Measurements from ENCODE around the gene PPEF1.

Gene PPEF1

DNA sequence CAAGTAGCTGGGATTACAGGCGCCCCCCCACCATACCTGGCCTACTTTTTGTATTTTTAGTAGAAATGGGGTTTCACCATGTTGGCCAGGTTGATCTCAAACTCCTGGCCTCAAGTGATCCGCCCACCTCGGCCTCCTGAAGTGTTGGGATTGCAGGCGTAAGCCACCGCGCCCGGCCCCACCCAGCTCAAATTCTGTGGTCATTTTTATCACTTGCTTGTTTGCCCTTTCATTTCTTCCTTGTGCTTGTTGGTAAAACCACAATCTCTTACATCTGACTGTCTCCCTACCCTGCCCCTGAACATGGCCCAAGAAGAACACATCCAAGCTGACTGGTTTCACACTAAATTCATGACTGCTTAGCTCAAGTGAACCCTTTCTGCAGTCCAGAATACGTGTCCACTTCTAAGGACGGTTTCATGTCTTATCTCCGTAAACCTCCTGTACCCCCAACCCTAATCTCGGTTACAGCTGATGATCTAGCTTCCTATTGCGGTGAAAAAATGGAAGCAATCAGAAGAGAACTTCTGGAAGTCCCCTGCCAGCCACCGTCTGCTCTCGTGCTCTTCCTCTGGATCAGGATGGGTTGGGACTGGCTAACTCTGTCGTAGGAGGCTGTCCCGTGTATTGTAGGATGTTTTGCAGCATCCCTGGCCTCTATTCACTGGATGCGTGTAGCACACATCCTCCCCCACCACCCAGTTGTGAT lies 30.1 kb upstream of the PPEF1 start:
- FAIRE-seq (no peak), DNase-seq (ENCODE audit: insufficient read length) (no peak)
- TF ChIP-seq POLR2AphosphoS5 (IDR thresholded peaks at IDR 0.05; ENCODE audit: low read depth, low read length) (no peak), POLR2A (IDR thresholded peaks at IDR 0.05; ENCODE audit: low read depth, low read length) (no peak), TAF1 (IDR thresholded peaks at IDR 0.05; ENCODE audit: borderline replicate concordance, low read depth, low read length) (no peak)

DNA sequence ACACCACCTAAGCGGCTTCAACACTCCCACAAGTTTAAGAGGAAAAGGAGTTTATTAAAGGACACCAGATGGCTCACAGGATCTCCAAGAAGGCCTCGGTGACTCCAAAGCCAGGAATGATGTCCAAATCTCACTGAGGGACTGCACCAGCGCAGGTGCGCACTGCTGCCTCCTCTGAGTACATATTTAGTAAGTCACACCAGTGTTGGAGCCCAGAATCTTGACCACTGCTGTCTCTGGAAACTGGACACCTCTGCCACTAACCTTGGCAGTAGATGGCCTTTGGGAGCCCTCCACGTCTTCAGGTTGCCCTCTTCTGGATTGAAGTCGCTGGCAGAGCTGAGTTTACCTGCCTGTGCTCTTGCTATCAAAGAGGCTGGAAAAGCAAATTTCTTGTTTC lies 25.4 kb upstream of the PPEF1 start:
- FAIRE-seq (no peak), DNase-seq (ENCODE audit: insufficient read length) (no peak)
- no peak for TF ChIP-seq POLR2AphosphoS5 (IDR thresholded peaks at IDR 0.05; ENCODE audit: low read depth, low read length)
- no peak for TF ChIP-seq TAF1 (IDR thresholded peaks at IDR 0.05; ENCODE audit: borderline replicate concordance, low read depth, low read length)
- no peak for TF ChIP-seq POLR2A (IDR thresholded peaks at IDR 0.05; ENCODE audit: low read depth, low read length)

DNA sequence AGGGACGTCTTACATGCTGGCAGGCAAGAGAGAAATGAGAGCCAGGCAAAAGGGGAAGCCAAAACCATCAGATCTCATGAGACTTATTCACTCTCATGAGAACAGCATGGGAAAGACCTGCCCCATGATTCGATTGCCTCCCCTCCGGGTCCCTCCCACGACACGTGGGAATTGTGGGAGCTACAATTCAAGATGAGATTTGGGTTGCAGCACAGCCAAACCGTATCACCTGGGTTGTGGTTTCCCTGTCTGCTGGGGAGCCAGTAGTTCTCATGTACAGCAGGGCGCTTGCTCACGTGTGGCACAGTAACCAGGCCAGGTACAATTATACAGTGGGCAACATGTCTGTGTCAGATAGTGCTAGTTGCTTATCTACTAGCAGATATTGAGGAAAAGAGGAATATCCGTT lies 24.5 kb upstream of the PPEF1 start:
- TF ChIP-seq POLR2AphosphoS5 (IDR thresholded peaks at IDR 0.05; ENCODE audit: low read depth, low read length), result no peak
- TF ChIP-seq TAF1 (IDR thresholded peaks at IDR 0.05; ENCODE audit: borderline replicate concordance, low read depth, low read length), result no peak
- TF ChIP-seq POLR2A (IDR thresholded peaks at IDR 0.05; ENCODE audit: low read depth, low read length), result no peak
- DNase-seq (ENCODE audit: insufficient read length) (no peak), FAIRE-seq (no peak)

DNA sequence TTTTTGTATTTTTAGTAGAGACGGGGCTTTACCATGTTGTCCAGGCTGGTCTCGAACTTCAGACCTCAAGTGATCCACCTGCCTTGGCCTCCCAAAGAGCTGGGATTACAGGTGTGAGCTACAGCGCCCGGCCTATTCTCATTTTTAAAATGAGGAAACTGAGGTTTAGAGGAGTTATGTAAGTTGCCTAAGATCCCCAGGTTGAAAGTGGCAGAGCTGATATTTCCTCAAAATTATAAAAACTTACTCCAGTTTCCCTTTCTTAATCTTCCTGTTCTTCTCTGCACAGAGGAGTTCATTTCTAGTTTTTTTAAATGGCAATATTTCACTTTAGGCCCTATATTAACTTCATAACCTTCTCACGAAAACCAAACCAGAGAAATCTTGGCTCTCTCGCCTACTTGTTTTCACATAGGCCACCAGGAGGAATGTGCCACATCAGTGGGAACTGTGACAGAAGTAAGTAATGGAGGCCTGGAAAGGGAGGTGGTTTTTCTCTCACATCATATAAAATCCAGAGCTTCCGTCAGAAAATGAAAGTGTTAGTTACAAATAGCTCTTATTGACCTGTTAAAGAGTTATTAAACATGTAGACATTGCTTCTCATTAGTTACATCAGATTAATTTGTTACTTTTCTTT lies 19.5 kb upstream of the PPEF1 start:
- TF ChIP-seq POLR2A (IDR thresholded peaks at IDR 0.05; ENCODE audit: low read depth, low read length) (no peak), POLR2AphosphoS5 (IDR thresholded peaks at IDR 0.05; ENCODE audit: low read depth, low read length) (no peak), TAF1 (IDR thresholded peaks at IDR 0.05; ENCODE audit: borderline replicate concordance, low read depth, low read length) (no peak)
- no peak for FAIRE-seq
- no peak for DNase-seq (ENCODE audit: insufficient read length)

DNA sequence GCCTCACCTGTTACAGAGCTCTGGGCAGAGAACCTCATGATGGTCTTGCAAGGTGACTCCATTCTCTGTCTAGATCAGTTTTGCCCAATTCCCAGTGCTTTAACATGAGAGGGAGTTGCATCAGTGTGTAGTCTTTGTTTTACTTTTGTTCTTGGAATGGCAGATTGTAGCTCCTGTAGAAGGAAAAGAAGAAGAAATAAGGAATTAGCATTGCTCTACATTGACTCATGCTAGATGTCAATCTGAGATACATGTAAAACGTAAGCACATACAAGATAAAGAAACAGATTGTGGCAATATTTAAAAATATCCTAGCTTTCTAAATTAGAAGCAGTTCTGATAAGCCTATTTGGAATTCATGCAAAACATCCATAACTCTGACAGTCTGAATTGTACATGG lies 16.0 kb upstream of the PPEF1 start:
- DNase-seq (ENCODE audit: insufficient read length) (no peak), FAIRE-seq (no peak)
- TF ChIP-seq POLR2A (IDR thresholded peaks at IDR 0.05; ENCODE audit: low read depth, low read length), result no peak

DNA sequence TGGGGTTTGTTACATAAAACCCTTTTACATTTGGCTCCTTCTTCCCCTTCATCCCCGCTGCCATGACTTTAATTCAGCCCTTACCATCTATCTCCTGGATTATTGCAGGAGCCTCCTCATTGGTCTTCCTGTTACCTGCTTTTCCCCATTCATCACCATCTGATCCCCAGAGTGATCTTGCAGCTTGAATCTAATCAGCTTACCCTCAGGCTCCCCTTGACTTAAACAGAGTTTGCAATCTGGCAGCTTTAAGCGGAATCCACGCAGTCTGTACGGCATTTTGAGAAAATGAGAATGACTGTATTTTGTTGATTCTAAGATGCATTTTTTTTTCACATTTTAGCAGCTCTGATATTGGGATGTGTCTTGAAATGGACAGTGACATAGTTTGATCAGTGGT lies 14.9 kb upstream of the PPEF1 start:
- no peak for DNase-seq (ENCODE audit: insufficient read length)
- FAIRE-seq, result no peak
- no peak for TF ChIP-seq POLR2AphosphoS5 (IDR thresholded peaks at IDR 0.05; ENCODE audit: low read depth, low read length)
- no peak for TF ChIP-seq POLR2A (IDR thresholded peaks at IDR 0.05; ENCODE audit: low read depth, low read length)
- no peak for TF ChIP-seq TAF1 (IDR thresholded peaks at IDR 0.05; ENCODE audit: borderline replicate concordance, low read depth, low read length)

DNA sequence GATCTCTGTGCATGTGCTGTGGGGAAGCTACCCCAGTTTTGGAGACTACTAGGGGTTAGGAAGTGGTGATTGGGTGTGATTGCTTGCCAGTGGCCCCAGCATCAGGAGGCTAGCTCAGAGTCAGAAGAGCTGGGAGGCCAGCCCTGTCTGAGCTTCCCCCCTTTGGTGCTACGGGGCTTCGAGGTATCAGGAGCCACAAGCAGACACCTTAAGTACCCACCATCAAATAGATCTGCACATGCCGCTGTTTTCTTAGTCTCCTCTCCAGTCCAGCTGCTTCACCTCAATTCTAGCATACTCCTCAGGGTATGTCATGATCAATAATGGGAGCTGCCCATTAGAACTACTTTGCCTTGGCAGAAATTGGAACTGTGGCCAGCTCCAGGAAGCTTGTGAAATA lies 10.8 kb upstream of the PPEF1 start:
- FAIRE-seq, result no peak
- no peak for DNase-seq (ENCODE audit: insufficient read length)
- TF ChIP-seq TAF1 (IDR thresholded peaks at IDR 0.05; ENCODE audit: borderline replicate concordance, low read depth, low read length) (no peak), POLR2AphosphoS5 (IDR thresholded peaks at IDR 0.05; ENCODE audit: low read depth, low read length) (no peak), POLR2A (IDR thresholded peaks at IDR 0.05; ENCODE audit: low read depth, low read length) (no peak)

DNA sequence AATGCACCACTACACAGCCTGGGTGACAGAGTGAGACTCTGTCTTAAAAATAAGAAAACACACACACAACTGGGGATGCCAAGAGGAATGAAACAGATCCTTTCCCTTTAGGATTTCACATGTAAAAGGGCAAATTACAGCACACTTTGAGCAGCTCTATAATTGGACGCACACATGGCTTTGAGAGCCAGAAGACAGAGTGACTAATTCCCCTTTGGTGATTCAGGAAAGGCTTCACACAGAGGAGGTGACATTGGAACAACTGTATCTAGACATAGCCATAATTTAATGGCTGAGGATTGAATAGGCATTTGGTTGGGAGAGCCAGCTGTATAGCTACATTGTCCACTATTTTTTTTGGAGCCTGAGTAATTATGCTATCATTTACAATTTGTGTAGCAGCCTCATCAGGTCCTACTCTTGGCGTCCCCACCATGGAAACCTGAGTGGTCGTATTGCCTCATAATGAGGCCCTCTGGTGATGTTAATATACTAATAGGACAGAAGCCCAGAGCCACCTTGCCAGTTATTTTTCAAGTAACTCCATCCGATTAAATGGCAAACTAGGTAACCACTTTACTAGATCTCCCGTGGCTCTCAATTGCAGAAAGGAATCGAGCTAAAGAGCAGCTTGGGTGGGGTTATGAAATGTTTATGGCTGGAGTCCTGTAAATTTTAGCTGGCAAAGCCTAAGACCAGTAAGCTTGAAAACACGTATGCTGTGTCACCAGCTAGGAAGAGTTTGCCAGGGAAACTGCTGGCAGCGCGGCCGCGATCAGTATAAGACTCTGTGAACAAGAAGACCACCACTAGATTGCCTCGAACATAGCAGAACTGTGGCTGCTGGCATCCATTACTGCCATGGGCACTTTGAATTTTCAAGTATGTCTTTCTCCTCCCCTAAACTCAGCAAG lies 8.5 kb upstream of the PPEF1 start:
- no peak for FAIRE-seq
- TF ChIP-seq POLR2AphosphoS5 (IDR thresholded peaks at IDR 0.05; ENCODE audit: low read depth, low read length) (no peak), POLR2A (IDR thresholded peaks at IDR 0.05; ENCODE audit: low read depth, low read length) (no peak), TAF1 (IDR thresholded peaks at IDR 0.05; ENCODE audit: borderline replicate concordance, low read depth, low read length) (no peak)
- DNase-seq (ENCODE audit: insufficient read length), result no peak

DNA sequence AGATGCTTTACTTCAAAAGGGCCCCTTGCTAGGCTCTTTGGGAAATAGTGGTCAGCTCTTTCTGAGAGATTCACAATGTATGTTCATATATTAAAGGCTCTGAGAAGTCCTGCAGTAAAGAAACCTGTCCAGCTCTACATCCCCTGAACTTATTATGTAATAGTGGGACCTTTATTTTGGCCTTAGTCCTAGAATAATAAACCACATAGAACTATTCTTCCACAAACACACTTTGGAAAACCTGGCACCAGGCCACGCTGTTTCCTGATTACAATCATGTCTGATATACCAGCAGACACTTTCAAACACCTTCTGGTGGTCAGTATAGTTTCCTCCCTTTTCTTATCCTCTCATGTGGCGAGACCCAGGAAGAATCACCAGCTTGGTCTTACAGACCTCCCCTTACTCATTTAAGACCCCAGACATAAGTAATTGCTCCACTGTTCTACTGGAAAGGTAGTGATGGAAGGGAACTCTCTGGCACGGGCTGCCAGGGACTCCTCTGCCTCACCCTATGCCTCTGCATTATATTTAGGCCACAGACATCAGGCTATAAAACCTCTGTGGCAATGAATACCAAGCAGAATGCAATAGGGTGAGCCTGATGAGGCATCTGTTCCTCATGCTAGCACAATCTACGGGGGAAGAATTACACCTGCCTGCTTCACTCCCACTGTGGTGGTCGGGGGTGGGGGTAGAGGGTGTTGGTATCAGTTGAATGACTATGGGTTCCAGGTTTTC lies 5.7 kb upstream of the PPEF1 start:
- TF ChIP-seq TAF1 (IDR thresholded peaks at IDR 0.05; ENCODE audit: borderline replicate concordance, low read depth, low read length) (no peak), POLR2AphosphoS5 (IDR thresholded peaks at IDR 0.05; ENCODE audit: low read depth, low read length) (no peak), POLR2A (IDR thresholded peaks at IDR 0.05; ENCODE audit: low read depth, low read length) (no peak)
- no peak for FAIRE-seq
- no peak for DNase-seq (ENCODE audit: insufficient read length)

DNA sequence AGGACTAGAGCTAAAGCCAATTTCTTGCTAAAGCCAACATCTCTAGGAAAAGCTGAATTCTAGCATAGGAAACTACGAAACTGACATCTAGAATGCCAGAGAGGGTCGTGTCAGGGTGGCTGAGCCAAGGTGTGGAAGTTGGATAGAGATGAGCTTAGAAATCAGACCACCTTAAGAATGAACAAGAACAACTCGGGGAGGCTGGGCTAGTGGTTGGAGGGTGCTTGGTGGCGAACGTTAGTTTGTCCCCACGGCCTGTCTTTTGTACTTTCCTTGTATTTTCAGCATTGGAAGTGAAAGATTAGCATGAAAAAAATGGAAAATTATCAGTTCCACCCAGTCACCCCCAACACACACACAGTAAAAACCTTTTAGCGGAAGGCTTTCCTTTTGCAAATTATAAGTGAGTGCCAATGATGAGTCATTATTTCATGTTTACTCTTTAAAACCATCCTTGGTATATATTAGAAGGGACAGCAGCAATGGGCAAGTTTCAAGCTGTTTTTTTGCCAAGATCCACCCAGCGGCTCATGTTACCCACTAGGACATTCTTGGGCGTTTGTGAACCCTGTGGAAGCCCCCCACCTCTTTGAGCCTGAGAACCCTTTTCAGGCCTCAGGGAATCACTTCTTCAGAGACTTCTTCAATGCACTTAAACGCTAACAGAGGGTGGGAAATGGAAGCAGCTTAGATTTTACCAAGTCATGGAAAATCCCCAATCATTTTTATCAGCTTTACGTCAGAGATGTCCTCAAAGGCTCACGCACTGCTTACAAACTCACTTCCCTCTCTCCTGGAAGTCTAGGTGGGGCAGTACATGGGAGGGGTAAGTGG lies 4.9 kb upstream of the PPEF1 start:
- FAIRE-seq (no peak), DNase-seq (ENCODE audit: insufficient read length) (no peak)
- TF ChIP-seq POLR2A (IDR thresholded peaks at IDR 0.05; ENCODE audit: low read depth, low read length), result no peak
- TF ChIP-seq POLR2AphosphoS5 (IDR thresholded peaks at IDR 0.05; ENCODE audit: low read depth, low read length), result no peak
- no peak for TF ChIP-seq TAF1 (IDR thresholded peaks at IDR 0.05; ENCODE audit: borderline replicate concordance, low read depth, low read length)

Data from GM12892 (cell line).